Stimulated activated naive CD8-positive, alpha-beta T cell treated with anti-CD3 and anti-CD28 coated beads, Interleukin-15, amount 100 ng/mL, for 72 hours (primary cell): ENCODE data around the gene FSTL4.
A peak's percentile ranks its signal among the peaks of the same experiment; 100 is the strongest.

Experiments
- ATAC-seq: fragments of 150-1000 bp; cut with Tn5 transposase; 2 replicates; pipeline ENCODE4 v1.10.0; 2021; ENCODE audit warnings: mild to moderate bottlenecking, moderate library complexity
- DNase-seq, 2 donors: peaks; one replicate each; pipeline ENCODE4 v3.0.0; 2021 to 2022
- H3K27ac Mint-ChIP-seq, 2 donors: one replicate each; pipeline ENCODE4 v1.8.0; 2022; ENCODE audit warnings: mild to moderate bottlenecking in 2 of 2, mixed read lengths in 2 of 2, moderate library complexity in 2 of 2
- H3K27me3 Mint-ChIP-seq: one replicate; pipeline ENCODE4 v1.8.0; 2022; ENCODE audit warnings: mixed read lengths
- H3K4me1 Mint-ChIP-seq: one replicate; pipeline ENCODE4 v1.8.0; 2022; ENCODE audit warnings: mild to moderate bottlenecking, mixed read lengths
- H3K4me3 Mint-ChIP-seq, 2 donors: one replicate each; pipeline ENCODE4 v1.8.0; 2022; ENCODE audit warnings: mild to moderate bottlenecking in 2 of 2, mixed read lengths in 2 of 2, moderate library complexity in 1 of 2
- H3K9me3 Mint-ChIP-seq, 2 donors: one replicate each; pipeline ENCODE4 v1.8.0; 2022; ENCODE audit warnings: mixed read lengths in 2 of 2

FSTL4 gene

DNA sequence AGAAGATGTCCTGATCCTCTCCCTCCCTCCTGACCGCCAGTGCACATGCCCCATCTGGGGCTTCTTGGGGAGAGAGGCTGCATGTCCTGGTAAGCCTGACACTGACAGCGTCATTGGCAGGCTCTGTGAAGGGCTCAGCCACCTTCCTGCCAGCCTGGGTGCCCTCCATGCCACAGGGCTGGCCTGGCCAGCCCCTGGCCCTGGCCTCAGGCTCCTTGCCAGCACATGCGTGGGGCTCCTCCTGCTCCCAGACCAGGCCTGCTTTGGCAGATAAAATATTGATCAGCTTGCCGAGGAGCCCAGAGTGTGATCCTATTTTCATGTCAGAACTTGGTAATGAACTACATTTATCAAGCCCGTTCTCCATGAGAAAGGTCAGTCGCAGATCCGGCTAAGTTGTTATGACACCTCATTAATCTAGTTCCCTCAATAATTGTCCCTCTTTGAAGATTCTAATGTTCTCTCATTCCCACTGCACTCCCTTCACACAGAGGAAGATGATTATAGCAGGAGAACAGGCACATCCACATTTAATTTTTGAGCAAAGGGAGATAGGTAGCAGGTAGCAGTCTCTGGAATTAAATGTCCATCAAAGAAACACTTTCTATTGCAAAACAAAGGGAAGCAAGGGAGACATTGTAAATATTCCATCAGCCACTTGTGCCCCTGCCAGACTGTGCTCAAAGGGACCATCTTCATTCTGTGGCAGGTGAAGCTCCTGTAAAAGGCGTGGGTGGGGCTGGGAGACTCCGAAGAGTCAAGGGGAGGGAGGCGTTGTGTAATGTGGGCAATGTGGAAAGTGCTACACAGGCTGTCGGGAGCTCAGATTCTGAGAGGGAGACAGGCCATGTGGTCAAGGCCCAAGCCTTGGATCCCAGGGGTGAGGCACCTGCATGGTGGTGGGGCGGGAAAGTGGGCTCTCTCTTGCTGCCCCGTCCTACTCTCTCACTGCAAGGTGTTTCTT lies 288.6 kb downstream of the FSTL4 start:
- Mint-ChIP-seq H3K27me3 (no peaks in the 10 kb centered on the region), H3K9me3 (no peaks in the 10 kb centered on the region), H3K27ac (peak overlapping the region in 1 of 2 donors; percentile 15), H3K4me1 (peaks cover 67% of the 10 kb centered on the region), H3K4me3 (no peak overlapping the region)
- ATAC-seq (no peak), DNase-seq (no peak)

DNA sequence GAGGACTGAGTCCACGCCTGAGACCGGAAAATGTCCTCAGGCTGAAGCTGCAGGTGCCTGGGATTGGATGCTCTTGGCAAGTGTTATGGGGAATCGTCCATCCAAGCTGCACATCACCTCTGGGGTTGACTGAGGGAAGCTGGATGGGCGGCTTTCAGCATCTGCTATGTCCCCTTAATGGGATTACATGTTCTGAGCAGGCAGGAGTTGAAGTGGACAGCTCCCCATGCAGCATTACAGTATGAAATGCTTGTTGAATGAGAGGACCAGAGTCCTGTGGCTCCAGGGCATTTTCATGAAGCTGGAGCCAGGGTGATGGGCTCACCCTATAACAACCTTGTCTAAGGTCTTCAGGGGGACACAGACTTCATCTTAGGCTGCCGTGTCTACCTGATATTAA lies 289.6 kb downstream of the FSTL4 start:
- no peak for DNase-seq
- Mint-ChIP-seq H3K9me3 (no peaks in the 10 kb centered on the region), H3K4me1 (peaks cover 67% of the 10 kb centered on the region), H3K4me3 (no peak overlapping the region), H3K27ac (peak overlapping the region; percentile 21 to 24), H3K27me3 (no peaks in the 10 kb centered on the region)
- no peak for ATAC-seq

DNA sequence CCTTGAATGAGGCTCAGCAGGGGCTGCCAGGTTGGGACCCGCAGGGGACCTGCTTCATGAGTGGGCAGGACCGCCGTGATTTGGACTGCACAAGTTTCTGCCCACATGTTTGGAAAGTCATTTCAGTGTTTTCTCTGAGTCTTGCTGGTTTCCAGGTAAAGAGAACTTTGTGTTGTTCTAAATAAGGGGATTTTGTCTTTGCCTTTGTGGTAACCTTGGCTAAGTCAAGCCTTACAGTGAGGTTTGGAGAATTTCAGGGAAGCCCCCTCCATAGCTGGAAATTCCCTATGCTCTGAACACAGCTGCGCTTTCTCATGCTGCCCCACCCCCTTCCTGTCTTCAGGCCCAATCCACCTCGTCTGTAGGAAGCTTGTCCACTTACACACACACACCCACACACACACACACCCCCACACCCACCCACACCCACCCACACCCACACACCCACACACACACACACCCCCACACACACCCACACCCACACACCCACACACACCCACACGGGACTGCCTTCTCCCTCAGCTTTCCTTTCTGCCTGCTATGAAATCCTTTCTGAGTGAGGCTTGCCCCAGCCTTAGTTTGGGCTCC lies 290.4 kb downstream of the FSTL4 start:
- Mint-ChIP-seq H3K27ac (peak overlapping the region; percentile 58 to 79), H3K27me3 (no peaks in the 10 kb centered on the region), H3K4me3 (peak overlapping the region; percentile 50 to 60), H3K4me1 (peaks cover 67% of the 10 kb centered on the region), H3K9me3 (no peaks in the 10 kb centered on the region)
- peak; percentile 48 to 83 for DNase-seq
- peak; percentile 89 for ATAC-seq

DNA sequence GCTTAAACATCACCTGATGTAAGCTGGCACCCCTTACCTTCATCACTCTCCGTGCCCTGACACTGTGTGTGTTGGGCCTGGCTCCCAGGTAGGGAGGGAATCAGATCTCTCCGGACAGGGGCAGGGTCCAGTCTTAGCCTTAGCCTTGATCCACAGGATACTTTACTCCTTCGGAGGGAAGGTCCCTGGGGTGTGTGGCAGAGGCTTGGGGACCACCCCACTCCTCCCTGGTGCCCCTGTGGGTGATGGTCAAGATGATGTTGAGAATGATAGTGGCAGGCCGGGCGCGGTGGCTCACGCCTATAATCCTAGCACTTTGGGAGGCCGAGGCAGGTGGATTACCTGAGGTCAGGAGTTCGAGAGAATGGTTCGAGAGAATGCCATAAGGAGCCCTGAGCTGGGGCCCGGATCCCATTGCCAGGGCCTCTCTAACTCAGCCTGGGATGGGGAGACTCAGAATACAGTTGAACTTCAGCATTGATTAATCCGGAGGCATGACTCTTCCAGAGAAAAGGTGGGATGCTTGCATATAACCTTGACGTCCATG lies 291.0 kb downstream of the FSTL4 start:
- Mint-ChIP-seq H3K4me1 (peaks cover 67% of the 10 kb centered on the region), H3K9me3 (no peaks in the 10 kb centered on the region), H3K4me3 (peak overlapping the region; percentile 50 to 60), H3K27ac (peak overlapping the region; percentile 53 to 79), H3K27me3 (no peaks in the 10 kb centered on the region)
- DNase-seq (no peak), ATAC-seq (peak; percentile 5)

DNA sequence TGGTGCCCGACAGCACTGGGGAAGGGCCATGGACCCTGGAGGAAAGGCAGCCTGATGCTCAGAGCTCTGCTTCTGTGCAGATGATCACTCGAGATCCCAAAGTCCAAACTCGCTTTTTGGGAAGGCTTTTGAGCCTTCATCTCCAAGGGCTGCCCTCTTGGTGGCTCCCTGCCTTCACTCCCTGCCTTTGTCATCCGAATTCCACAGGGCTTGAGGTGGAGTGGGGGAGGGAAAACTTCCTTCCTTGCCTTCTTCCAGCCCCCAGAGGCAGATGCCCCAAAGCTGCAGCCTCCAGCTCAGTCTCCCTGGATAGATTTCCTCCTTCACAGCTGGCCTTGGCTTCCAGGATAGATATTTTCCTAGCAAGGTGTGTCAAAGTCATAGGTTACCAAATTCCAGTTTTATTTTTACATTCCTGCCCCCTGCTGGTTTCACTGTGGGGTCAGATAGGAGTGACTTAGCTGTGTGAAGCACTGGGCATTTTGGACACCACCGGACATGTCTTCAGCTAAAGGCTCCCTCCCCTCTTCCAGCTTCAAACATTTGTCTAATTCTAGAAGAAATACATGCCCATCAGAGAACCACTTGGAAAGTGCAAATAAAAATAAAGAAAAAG lies 292.3 kb downstream of the FSTL4 start:
- no peaks in the 10 kb centered on the region for H3K9me3 Mint-ChIP-seq
- H3K4me3 Mint-ChIP-seq = no peak overlapping the region
- H3K4me1 Mint-ChIP-seq = peaks cover 58% of the 10 kb centered on the region
- ATAC-seq (no peak), DNase-seq (no peak)
- H3K27me3 Mint-ChIP-seq = no peaks in the 10 kb centered on the region
- peak overlapping the region; percentile 37 to 68 for H3K27ac Mint-ChIP-seq

DNA sequence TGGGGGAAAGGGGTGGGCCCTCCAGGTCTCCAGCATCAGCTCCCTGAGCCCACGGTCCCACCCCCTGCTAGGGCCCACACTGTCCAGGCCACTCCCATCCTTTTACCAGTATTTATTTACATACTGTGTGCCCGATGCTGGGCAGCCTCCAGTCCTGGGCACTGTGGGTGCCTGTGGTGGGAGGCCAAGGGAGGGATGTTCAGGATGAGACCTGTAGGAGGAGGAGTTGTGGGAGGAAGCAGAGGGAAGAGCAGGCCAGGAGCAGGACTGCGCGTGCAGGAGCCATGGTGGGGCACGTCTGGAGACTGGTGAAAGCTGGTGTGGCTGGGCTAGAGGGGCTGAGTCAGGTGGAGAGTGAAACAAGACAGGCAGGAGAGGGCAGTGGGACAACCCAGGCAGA lies 293.1 kb downstream of the FSTL4 start:
- no peak overlapping the region for H3K4me3 Mint-ChIP-seq
- peak overlapping the region in 1 of 2 donors; percentile 39 for H3K27ac Mint-ChIP-seq
- DNase-seq (no peak), ATAC-seq (no peak)
- H3K27me3 Mint-ChIP-seq = no peaks in the 10 kb centered on the region
- peaks cover 50% of the 10 kb centered on the region for H3K4me1 Mint-ChIP-seq
- no peaks in the 10 kb centered on the region for H3K9me3 Mint-ChIP-seq

DNA sequence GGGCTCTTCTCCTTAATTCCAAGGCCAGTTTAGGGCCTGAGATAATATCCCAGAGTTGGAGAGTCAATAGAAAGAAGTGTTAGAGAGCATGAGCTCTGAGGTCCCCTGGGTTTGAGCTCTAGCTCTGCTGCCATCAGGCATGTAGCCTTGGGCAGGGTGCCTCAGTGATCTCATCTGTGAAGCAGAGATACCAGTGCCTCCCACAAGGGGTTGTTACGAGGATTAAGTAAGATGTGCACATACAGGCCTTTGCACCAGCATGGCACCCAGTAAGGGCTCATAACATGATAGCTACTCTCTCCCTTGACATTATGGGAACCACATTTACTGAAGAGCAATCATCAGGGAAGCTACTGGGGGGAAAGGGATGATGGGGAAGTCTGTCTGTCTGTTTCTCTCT lies 294.8 kb downstream of the FSTL4 start:
- H3K4me1 Mint-ChIP-seq = peaks cover 33% of the 10 kb centered on the region
- H3K27ac Mint-ChIP-seq = no peak overlapping the region
- no peaks in the 10 kb centered on the region for H3K27me3 Mint-ChIP-seq
- no peak overlapping the region for H3K4me3 Mint-ChIP-seq
- H3K9me3 Mint-ChIP-seq = no peaks in the 10 kb centered on the region
- DNase-seq = no peak
- ATAC-seq = no peak

DNA sequence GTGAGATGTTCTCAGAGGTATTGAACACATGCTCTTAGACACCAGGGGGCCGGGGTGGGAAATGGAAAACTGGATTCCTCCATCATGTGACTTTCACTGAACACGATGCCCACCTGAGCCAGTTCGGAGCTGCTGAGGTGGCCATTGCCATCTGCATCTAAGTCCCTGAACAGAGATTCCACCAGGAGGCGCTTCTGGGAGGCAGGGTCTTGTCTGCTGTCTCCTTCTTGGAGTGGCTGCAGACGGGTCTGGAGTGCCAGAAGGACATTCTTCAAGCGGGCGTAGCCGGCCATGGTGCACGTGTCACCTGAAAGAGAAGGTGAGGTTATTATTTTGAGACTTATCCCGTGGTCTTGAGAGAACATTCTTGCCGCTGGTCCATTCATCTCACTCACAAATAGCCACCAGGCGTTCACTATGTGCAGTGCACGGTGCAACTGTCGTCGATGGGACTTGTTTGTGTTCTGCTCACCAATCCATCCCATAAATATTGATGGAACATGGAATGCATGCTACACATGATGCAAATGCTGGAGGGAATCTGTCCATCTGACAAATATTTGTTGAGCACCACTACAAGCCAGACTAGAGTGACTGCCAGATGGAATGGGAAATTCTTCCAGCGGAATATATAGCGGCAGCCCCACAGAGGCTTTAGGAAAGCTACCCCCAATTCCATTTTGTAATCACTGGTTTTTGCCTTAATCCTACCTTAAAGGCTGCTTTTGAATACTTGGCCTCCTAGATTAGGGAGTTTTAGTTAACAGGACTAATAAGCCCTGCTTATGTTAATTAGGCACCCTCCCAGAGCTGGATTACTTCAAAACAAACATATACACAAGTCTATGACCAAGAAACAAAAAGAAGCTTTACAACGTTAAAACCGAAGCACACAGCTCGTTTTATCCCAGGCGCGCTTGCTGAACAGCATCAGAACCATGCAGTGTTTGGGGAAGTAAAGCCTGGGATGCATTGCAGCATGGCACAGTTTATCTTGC lies 295.7 kb downstream of the FSTL4 start:
- ATAC-seq = no peak
- no peak overlapping the region for H3K27ac Mint-ChIP-seq
- peaks cover 24% of the 10 kb centered on the region for H3K4me1 Mint-ChIP-seq
- no peak for DNase-seq
- peaks cover 7% of the 10 kb centered on the region for H3K27me3 Mint-ChIP-seq
- H3K4me3 Mint-ChIP-seq = no peak overlapping the region
- H3K9me3 Mint-ChIP-seq = no peaks in the 10 kb centered on the region

DNA sequence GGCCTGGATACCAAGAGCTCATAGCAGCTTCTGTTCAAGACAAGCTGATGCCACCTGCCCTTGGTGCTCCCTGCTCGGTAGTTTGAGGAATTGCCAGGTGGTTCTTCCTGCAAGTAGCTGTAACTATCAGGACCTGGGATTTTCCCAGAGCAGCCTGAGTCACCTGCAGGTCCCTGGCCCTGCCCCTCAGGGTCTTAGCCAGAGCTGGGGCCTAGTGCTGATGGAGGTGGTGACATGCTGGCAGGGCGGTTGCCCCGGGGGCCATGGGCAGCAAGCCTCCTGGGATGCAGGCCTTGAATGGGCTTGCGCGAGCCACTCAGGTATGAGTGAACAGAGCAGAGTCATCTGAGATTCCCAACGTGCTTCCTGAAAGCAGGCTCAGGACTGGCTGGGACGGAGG lies 298.3 kb downstream of the FSTL4 start:
- DNase-seq (no peak), ATAC-seq (no peak)
- Mint-ChIP-seq H3K4me3 (no peak overlapping the region), H3K9me3 (no peaks in the 10 kb centered on the region), H3K27ac (no peak overlapping the region), H3K27me3 (peaks cover 7% of the 10 kb centered on the region), H3K4me1 (peaks cover 7% of the 10 kb centered on the region)

DNA sequence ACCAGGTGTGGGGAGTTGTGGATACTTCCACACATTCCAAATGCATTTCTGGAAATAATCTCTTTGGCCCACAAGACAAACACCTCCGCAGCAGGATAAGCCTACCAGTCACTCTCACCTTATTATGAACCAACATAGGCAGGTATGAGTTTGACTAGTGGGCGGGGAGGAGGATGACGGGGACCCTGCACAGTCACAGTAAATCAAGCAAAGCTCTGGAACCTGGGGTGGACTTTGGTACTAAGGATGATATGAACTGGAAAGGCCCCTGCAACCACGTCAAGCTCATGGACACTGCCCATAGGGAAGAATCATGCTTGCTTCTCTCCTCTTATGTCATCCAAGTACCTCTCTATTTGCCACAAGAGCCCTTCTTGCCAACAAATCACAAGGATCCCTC lies 301.2 kb downstream of the FSTL4 start:
- no peak overlapping the region for H3K4me3 Mint-ChIP-seq
- peaks cover 9% of the 10 kb centered on the region for H3K4me1 Mint-ChIP-seq
- DNase-seq (no peak), ATAC-seq (no peak)
- no peaks in the 10 kb centered on the region for H3K9me3 Mint-ChIP-seq
- peaks cover 7% of the 10 kb centered on the region for H3K27me3 Mint-ChIP-seq
- no peak overlapping the region for H3K27ac Mint-ChIP-seq

DNA sequence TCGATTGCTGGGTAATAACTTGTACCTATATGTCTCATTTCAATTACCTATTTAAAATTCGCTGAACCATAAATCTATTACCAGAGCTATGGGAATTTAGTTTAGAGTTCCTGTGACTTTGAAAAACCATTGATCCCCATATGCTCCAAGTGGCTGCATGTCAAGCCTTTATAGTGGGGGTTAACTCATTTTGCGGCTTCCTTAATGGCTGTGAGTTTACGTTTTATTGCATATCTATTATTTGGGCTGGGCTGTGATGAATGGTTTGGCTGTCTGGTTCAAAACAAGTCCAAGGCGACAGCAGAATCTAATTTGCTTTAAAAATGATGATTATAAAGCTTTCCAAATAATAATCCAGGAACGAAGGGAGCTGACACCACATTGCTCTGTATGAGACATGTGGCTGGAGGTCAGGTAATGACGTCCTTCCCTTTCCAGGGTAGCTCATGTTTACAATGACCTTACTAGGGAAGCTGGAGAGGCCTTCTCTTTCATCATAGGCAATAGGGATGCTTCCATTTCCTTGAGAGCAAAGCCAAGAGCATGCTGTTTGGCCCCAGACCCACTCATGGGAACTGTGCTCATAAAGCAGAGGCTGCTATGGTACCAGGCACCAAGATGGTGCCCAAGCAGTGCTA lies 302.2 kb downstream of the FSTL4 start:
- no peak for DNase-seq
- H3K27me3 Mint-ChIP-seq = peaks cover 7% of the 10 kb centered on the region

DNA sequence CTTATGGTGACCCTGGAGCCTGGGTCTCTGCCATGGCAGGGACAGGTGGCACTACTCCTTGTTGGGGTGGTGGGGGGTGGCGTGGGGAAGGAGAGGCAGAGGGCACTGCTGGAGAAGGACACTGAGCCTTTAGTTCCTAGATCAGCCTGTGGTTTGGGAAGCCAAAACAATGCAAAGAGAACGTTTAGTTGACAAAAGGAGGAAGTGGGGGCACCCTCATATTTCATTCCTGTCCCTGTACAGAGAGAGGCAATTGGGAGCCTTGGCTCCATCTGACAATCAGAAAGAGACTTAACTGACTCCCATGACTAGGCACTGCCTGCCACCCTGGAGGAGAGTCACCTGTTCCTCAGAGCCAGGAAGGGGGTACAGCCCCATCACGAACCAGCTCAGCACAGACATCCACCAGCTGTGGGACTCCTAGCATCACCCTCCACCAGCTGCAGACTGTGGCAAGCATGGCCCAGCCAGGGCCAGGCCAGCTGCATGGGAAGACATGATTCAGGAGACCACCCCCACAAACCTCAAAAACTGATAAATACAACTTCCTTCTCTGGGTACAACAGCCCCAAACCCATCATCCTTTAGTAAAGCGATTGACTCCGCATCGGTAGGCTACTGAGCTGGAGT lies 303.1 kb downstream of the FSTL4 start:
- H3K27me3 Mint-ChIP-seq = peaks cover 7% of the 10 kb centered on the region
- H3K9me3 Mint-ChIP-seq = no peaks in the 10 kb centered on the region
- ATAC-seq (no peak), DNase-seq (no peak)
- no peak overlapping the region for H3K4me3 Mint-ChIP-seq
- peaks cover 9% of the 10 kb centered on the region for H3K4me1 Mint-ChIP-seq
- H3K27ac Mint-ChIP-seq = no peak overlapping the region

More for the DNA sequence above, 302.2 kb downstream of the FSTL4 start:
- peaks cover 9% of the 10 kb centered on the region for H3K4me1 Mint-ChIP-seq
- no peaks in the 10 kb centered on the region for H3K9me3 Mint-ChIP-seq
- H3K4me3 Mint-ChIP-seq = no peak overlapping the region
- H3K27ac Mint-ChIP-seq = no peak overlapping the region
- no peak for ATAC-seq

DNA sequence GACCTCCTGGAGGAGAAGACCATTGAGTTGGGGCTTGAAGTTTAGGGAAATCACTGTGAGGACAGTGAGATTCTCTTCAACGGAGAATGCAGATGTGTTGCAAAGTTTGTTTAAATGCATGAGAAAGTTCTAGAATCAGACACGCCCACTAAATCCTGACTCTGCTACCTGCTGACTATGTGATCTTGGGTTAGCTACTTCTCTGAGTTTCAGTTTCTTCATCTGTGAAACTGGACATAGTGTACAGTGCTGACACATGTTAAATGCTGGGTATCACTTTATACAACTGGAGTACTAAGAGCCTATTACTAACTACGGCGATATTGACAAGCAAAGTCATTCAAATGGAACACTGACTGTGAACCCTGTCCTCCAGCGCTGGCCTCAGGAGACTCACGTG lies 305.1 kb downstream of the FSTL4 start:
- H3K4me1 Mint-ChIP-seq = peaks cover 9% of the 10 kb centered on the region
- H3K9me3 Mint-ChIP-seq = no peaks in the 10 kb centered on the region
- H3K27ac Mint-ChIP-seq = no peak overlapping the region
- H3K27me3 Mint-ChIP-seq = peaks cover 6% of the 10 kb centered on the region
- ATAC-seq (no peak), DNase-seq (no peak)
- H3K4me3 Mint-ChIP-seq = no peak overlapping the region

DNA sequence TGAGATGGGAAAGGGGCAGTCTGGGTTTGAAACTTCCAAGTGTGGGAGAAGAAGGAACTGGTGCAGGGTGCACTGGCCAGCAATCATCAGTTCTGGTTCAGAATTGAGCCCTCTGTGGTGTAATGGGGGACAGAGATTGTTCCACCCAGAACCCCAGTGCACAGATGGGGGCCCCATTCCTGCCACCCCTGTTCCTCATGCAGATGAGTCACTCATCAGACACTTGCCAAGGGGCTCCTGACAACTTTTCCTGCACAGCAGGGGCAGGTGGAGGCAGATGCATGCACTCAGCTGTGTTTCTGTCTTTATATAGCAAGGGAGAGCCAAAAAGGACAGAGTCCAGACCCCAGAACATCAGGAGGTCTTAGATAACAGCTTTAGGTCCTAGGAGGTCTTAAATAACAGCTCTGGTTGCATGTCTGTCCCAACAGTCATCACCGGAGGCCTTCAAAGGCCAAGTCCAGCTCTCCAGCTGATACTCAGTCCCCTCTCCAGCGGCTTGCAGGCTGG lies 307.6 kb downstream of the FSTL4 start:
- H3K4me3 Mint-ChIP-seq = no peak overlapping the region
- H3K4me1 Mint-ChIP-seq = peaks cover 9% of the 10 kb centered on the region
- no peak for DNase-seq
- no peaks in the 10 kb centered on the region for H3K27me3 Mint-ChIP-seq
- H3K27ac Mint-ChIP-seq = no peak overlapping the region
- ATAC-seq = no peak
- no peaks in the 10 kb centered on the region for H3K9me3 Mint-ChIP-seq
